Left hindlimb (tissue), 1 donor: ENCODE data around the gene TEDC1.

Source experiments
- DNase-seq: peaks from one replicate; pipeline ENCODE4 v3.0.0-alpha.2; 2018

TEDC1 gene

GRCh38 chr14:105490572-105491365 is at the start of gene TEDC1:
Gene TEDC1 (plus strand): TSS chr14:105491246. CDS start chr14:105491376, 130 bp downstream.
- peak; percentile 100 for DNase-seq

GRCh38 chr14:105442125-105442524 is 48.9 kb upstream of the TEDC1 start:
- no peak for DNase-seq

- DNase-seq, result no peak
Observed at GRCh38 chr14:105442834-105443233, 48.2 kb upstream of the TEDC1 start.

- DNase-seq, result no peak
Observed at GRCh38 chr14:105444859-105445258, 46.2 kb upstream of the TEDC1 start.

GRCh38 chr14:105445290-105445689 is 45.8 kb upstream of the TEDC1 start:
- no peak for DNase-seq

GRCh38 chr14:105445901-105446845 is 44.9 kb upstream of the TEDC1 start:
- DNase-seq, result no peak

GRCh38 chr14:105446971-105447370 is 44.1 kb upstream of the TEDC1 start:
- DNase-seq, result no peak

- no peak for DNase-seq
Observed at GRCh38 chr14:105447651-105448640, 43.1 kb upstream of the TEDC1 start.

GRCh38 chr14:105448706-105449111 is 42.3 kb upstream of the TEDC1 start:
- peak; percentile 72 for DNase-seq

GRCh38 chr14:105449276-105450122 is 41.5 kb upstream of the TEDC1 start:
- no peak for DNase-seq

- no peak for DNase-seq
Observed at GRCh38 chr14:105450123-105450505, 40.9 kb upstream of the TEDC1 start.

- DNase-seq, result no peak
Observed at GRCh38 chr14:105450864-105451720, 40.0 kb upstream of the TEDC1 start.

GRCh38 chr14:105452963-105453362 is 38.1 kb upstream of the TEDC1 start:
- no peak for DNase-seq

- DNase-seq, result no peak
Observed at GRCh38 chr14:105453847-105454246, 37.2 kb upstream of the TEDC1 start.

- no peak for DNase-seq
Observed at GRCh38 chr14:105455086-105455640, 35.9 kb upstream of the TEDC1 start.

- no peak for DNase-seq
Observed at GRCh38 chr14:105455766-105456660, 35.0 kb upstream of the TEDC1 start.

- DNase-seq, result no peak
Observed at GRCh38 chr14:105456736-105457617, 34.1 kb upstream of the TEDC1 start.

- no peak for DNase-seq
Observed at GRCh38 chr14:105458010-105458409, 33.0 kb upstream of the TEDC1 start.
